Measurements from ENCODE around the gene MMS22L.

The MMS22L gene

GRCh38 chr6:97097068-97098047 is 185.7 kb downstream of the MMS22L start:
- TF ChIP-seq CTCF (IDR thresholded peaks at IDR 0.05; ENCODE audit: extremely low read depth, insufficient read depth, missing control alignments) = no peak
- in situ Hi-C loops (cut with MboI; ENCODE audit: low pct_unique_long_range_greater_than_20kb, low sequenced_read_pairs, unreplicated experiment) = no loop called here
- no peak for DNase-seq (ENCODE audit: low spot score)

- TF ChIP-seq CTCF (IDR thresholded peaks at IDR 0.05; ENCODE audit: extremely low read depth, insufficient read depth, missing control alignments) = no peak
- in situ Hi-C loops (cut with MboI; ENCODE audit: low pct_unique_long_range_greater_than_20kb, low sequenced_read_pairs, unreplicated experiment) = no loop called here
- DNase-seq (ENCODE audit: low spot score) = no peak
These were observed 187.6 kb downstream of the MMS22L start for GRCh38 chr6:97095311-97095850.

- no peak for DNase-seq (ENCODE audit: low spot score)
- in situ Hi-C loops (cut with MboI; ENCODE audit: low pct_unique_long_range_greater_than_20kb, low sequenced_read_pairs, unreplicated experiment) = no loop called here
- no peak for TF ChIP-seq CTCF (IDR thresholded peaks at IDR 0.05; ENCODE audit: extremely low read depth, insufficient read depth, missing control alignments)
These were observed 188.6 kb downstream of the MMS22L start for GRCh38 chr6:97094376-97094775.

GRCh38 chr6:97092673-97093305 is 190.2 kb downstream of the MMS22L start:
- in situ Hi-C loops (cut with MboI; ENCODE audit: low pct_unique_long_range_greater_than_20kb, low sequenced_read_pairs, unreplicated experiment) = no loop called here
- DNase-seq (ENCODE audit: low spot score) = no peak
- TF ChIP-seq CTCF (IDR thresholded peaks at IDR 0.05; ENCODE audit: extremely low read depth, insufficient read depth, missing control alignments) = no peak

Measured in GM13977 (cell line).